ENCODE measurements around the gene DBH. TPM values are rescaled to one million over a fixed set of nuclear protein-coding genes. Genes with fewer than 3 reads are reported as not detected.

The DBH gene
- polyA plus RNA-seq, 3 donors = not detected

DNA sequence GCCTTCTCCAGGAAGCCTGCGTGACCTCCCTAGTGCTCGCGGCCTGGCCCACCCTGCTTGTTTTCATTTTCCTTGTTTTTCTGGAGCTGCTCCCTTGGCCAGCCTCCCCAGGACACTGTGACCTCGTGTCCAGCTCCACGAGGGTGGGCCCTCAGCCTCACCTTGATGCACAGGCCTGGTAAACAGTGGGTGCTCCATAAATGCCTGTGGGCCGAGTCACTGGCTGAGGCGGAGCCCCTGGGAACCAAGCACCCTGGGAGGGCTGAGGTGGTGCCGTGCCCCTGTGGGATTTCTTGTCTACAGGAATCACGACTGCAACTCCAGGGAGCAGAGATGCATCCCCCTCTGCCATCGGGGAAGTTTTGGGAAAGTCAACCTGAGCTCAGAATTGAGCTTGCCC lies 44.2 kb upstream of the DBH start:
- Mint-ChIP-seq H3K9me3 (peaks cover 19 to 31% (median 25%) of the 10 kb centered on the region in 7 donors), H3K4me3 (no peak overlapping the region), H3K27me3 (ENCODE audit: low read depth in 3 of 3) (peaks cover 2 to 8% (median 5%) of the 10 kb centered on the region in 3 donors), H3K4me1 (no peaks in the 10 kb centered on the region), H3K27ac (no peak overlapping the region), H3K36me3 (no peaks in the 10 kb centered on the region)
- no peak overlapping the region for H3K9ac ChIP-seq (ENCODE audit: insufficient read depth, low read length, poor library complexity, severe bottlenecking)
- H2AFZ ChIP-seq (ENCODE audit: insufficient read depth, low read depth, low read length, poor library complexity, severe bottlenecking) = no peak overlapping the region
- no peaks in the 10 kb centered on the region for H3K79me2 ChIP-seq (ENCODE audit: insufficient read depth, low read length)
- TF ChIP-seq, protein P1, sequence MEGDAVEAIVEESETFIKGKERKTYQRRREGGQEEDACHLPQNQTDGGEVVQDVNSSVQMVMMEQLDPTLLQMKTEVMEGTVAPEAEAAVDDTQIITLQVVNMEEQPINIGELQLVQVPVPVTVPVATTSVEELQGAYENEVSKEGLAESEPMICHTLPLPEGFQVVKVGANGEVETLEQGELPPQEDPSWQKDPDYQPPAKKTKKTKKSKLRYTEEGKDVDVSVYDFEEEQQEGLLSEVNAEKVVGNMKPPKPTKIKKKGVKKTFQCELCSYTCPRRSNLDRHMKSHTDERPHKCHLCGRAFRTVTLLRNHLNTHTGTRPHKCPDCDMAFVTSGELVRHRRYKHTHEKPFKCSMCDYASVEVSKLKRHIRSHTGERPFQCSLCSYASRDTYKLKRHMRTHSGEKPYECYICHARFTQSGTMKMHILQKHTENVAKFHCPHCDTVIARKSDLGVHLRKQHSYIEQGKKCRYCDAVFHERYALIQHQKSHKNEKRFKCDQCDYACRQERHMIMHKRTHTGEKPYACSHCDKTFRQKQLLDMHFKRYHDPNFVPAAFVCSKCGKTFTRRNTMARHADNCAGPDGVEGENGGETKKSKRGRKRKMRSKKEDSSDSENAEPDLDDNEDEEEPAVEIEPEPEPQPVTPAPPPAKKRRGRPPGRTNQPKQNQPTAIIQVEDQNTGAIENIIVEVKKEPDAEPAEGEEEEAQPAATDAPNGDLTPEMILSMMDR (IDR thresholded peaks at IDR 0.05) = no peak
- no peaks in the 10 kb centered on the region for H3K4me1 ChIP-seq (ENCODE audit: control insufficient read depth in 1 of 2, insufficient read depth in 2 of 2, low read length in 2 of 2)
- H3K4me2 ChIP-seq (replicated peaks; ENCODE audit: extremely low read depth, low read length, poor library complexity, severe bottlenecking) = no peak overlapping the region
- H3K36me3 ChIP-seq (replicated peaks in 1 of 2; ENCODE audit: control insufficient read depth in 1 of 2, insufficient read depth in 2 of 2, low read length in 2 of 2) = no peaks in the 10 kb centered on the region
- H3K9me3 ChIP-seq (replicated peaks in 1 of 2; ENCODE audit: control insufficient read depth in 1 of 2, insufficient read depth in 1 of 2, low read length in 2 of 2) = peaks cover 16 to 28% of the 10 kb centered on the region in 2 donors
- H3K4me3 ChIP-seq (replicated peaks in 1 of 3; ENCODE audit: low read depth in 2 of 3, low read length in 3 of 3) = no peak overlapping the region
- H3K27ac ChIP-seq (ENCODE audit: low read depth in 1 of 2, low read length in 2 of 2) = no peak overlapping the region
- no peaks in the 10 kb centered on the region for H4K20me1 ChIP-seq (ENCODE audit: insufficient read depth, low read length)
- WGBS (ENCODE audit: insufficient coverage) = 85% methylated on average over 10 of the region's 10 CpGs
- peaks cover 0 to 2% of the 10 kb centered on the region in 2 donors for H3K27me3 ChIP-seq (ENCODE audit: control insufficient read depth in 2 of 2, insufficient read depth in 2 of 2, low read length in 2 of 2)
- intact Hi-C loops (cut with micrococcal nuclease) = no loop called here
- DNase-seq = no peak

DNA sequence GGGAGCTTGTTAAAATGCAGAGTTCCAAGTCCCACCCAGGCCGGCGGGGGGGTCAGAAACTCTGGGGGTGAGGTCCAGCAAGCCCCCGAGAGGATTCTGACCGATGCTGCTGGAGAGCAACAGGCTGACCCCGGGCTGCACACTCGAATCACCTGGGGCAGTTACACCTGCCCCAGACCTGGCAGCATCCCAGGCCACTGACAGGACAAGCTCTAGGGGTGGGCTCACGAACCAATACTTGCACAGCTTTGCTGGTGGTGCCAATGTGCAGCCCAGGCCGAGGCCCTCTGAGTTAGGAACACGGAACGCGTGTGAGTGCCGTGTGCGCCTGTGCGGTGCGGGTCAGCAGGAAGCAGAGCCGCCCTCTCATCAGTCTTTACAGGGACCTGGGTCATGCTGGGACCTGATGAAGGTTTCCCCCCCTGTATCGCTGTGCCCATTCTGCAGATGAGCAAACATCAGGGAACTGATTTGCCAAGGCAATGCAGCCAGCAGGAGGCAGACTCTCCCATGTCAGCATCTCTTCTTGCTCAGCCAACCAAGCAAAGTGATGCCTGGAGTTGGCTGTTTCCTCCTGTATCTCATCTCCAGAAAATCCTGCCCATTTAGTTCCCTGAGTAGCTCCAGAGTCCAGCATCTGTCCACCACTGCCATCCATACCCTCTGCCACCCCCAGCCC lies 43.3 kb upstream of the DBH start:
- H3K27me3 ChIP-seq (ENCODE audit: control insufficient read depth in 2 of 2, insufficient read depth in 2 of 2, low read length in 2 of 2) = no peaks in the 10 kb centered on the region
- Mint-ChIP-seq H3K4me3 (no peak overlapping the region), H3K27me3 (ENCODE audit: low read depth in 3 of 3) (peaks cover 0 to 6% (median 5%) of the 10 kb centered on the region in 3 donors), H3K9me3 (peaks cover 28 to 37% (median 33%) of the 10 kb centered on the region in 7 donors), H3K27ac (no peak overlapping the region), H3K36me3 (no peaks in the 10 kb centered on the region), H3K4me1 (no peaks in the 10 kb centered on the region)
- no peaks in the 10 kb centered on the region for H3K4me1 ChIP-seq (ENCODE audit: control insufficient read depth in 1 of 2, insufficient read depth in 2 of 2, low read length in 2 of 2)
- intact Hi-C loops (cut with micrococcal nuclease) = no loop called here
- no peak overlapping the region for H3K27ac ChIP-seq (ENCODE audit: low read depth in 1 of 2, low read length in 2 of 2)
- 88% methylated on average over 16 of the region's 17 CpGs for WGBS (ENCODE audit: insufficient coverage)
- no peak overlapping the region for H3K4me3 ChIP-seq (replicated peaks in 1 of 3; ENCODE audit: low read depth in 2 of 3, low read length in 3 of 3)
- no peak overlapping the region for H2AFZ ChIP-seq (ENCODE audit: insufficient read depth, low read depth, low read length, poor library complexity, severe bottlenecking)
- no peaks in the 10 kb centered on the region for H4K20me1 ChIP-seq (ENCODE audit: insufficient read depth, low read length)
- TF ChIP-seq, protein P1 (IDR thresholded peaks at IDR 0.05) = no peak
- DNase-seq = no peak
- no peak overlapping the region for H3K4me2 ChIP-seq (replicated peaks; ENCODE audit: extremely low read depth, low read length, poor library complexity, severe bottlenecking)
- peaks cover 25 to 32% of the 10 kb centered on the region in 2 donors for H3K9me3 ChIP-seq (replicated peaks in 1 of 2; ENCODE audit: control insufficient read depth in 1 of 2, insufficient read depth in 1 of 2, low read length in 2 of 2)
- no peaks in the 10 kb centered on the region for H3K79me2 ChIP-seq (ENCODE audit: insufficient read depth, low read length)
- H3K36me3 ChIP-seq (replicated peaks in 1 of 2; ENCODE audit: control insufficient read depth in 1 of 2, insufficient read depth in 2 of 2, low read length in 2 of 2) = no peaks in the 10 kb centered on the region
- no peak overlapping the region for H3K9ac ChIP-seq (ENCODE audit: insufficient read depth, low read length, poor library complexity, severe bottlenecking)

All from CD14-positive monocyte (primary cell).